Measurements from ENCODE around the gene SYCE3. TPM values are rescaled to one million over a fixed set of nuclear protein-coding genes. Genes with fewer than 3 reads are reported as not detected.
A peak's percentile ranks its signal among the peaks of the same experiment; 100 is the strongest.

SYCE3 gene
- total RNA-seq, 1 donor: not detected

- Histone ChIP-seq H3K4me3 (ENCODE audit: insufficient read depth, low read length) (peak overlapping the region; percentile 86), H3K4me1 (ENCODE audit: insufficient read depth, low read length) (peaks cover 18% of the 10 kb centered on the region), H2AFZ (ENCODE audit: low read length) (peak overlapping the region; percentile 15), H3K79me2 (ENCODE audit: insufficient read depth, low read length) (peaks cover 30% of the 10 kb centered on the region), H3K36me3 (ENCODE audit: insufficient read depth, low read length) (peaks cover 15% of the 10 kb centered on the region), H3K27me3 (ENCODE audit: insufficient read depth, low read length) (no peaks in the 10 kb centered on the region), H3K9me3 (ENCODE audit: low read depth, low read length) (no peaks in the 10 kb centered on the region), H3K27ac (ENCODE audit: low read depth, low read length) (peak overlapping the region; percentile 56), H3K4me2 (ENCODE audit: insufficient read depth, low read length) (peak overlapping the region; percentile 96), H4K20me1 (ENCODE audit: insufficient read depth, low read length) (peaks cover 29% of the 10 kb centered on the region)
- DNase-seq (ENCODE audit: insufficient read length, low spot score, missing footprints): no peak
- no peak for TF ChIP-seq CTCF (IDR thresholded peaks at IDR 0.05; ENCODE audit: extremely low read depth, low read depth, low read length)
These were observed 36.9 kb downstream of the SYCE3 start for GRCh38 chr22:50525858-50526107.

GRCh38 chr22:50525104-50525857 lies 37.4 kb downstream of the SYCE3 start, which contains the start of gene SCO2:
TSS of gene SCO2 (minus strand) at chr22:50525598. CDS start at chr22:50524411, 1,187 bp downstream.
- DNase-seq (ENCODE audit: insufficient read length, low spot score, missing footprints): peak; percentile 100
- no peaks in the 10 kb centered on the region for H3K27me3 ChIP-seq (ENCODE audit: insufficient read depth, low read length)
- H4K20me1 ChIP-seq (ENCODE audit: insufficient read depth, low read length): peaks cover 29% of the 10 kb centered on the region
- peak within 1 kb of the TSS; percentile 86 for H3K4me3 ChIP-seq (ENCODE audit: insufficient read depth, low read length)
- H3K79me2 ChIP-seq (ENCODE audit: insufficient read depth, low read length): peaks cover 30% of the 10 kb centered on the region
- peak within 1 kb of the TSS; percentile 96 for H3K4me2 ChIP-seq (ENCODE audit: insufficient read depth, low read length)
- H3K9me3 ChIP-seq (ENCODE audit: low read depth, low read length): no peaks in the 10 kb centered on the region
- H2AFZ ChIP-seq (ENCODE audit: low read length): peak within 1 kb of the TSS; percentile 65
- peak within 1 kb of the TSS; percentile 78 for H3K27ac ChIP-seq (ENCODE audit: low read depth, low read length)
- peaks cover 14% of the 10 kb centered on the region for H3K4me1 ChIP-seq (ENCODE audit: insufficient read depth, low read length)
- TF ChIP-seq CTCF (IDR thresholded peaks at IDR 0.05; ENCODE audit: extremely low read depth, low read depth, low read length): peak; percentile 42
- H3K36me3 ChIP-seq (ENCODE audit: insufficient read depth, low read length): peaks cover 15% of the 10 kb centered on the region

- H2AFZ ChIP-seq (ENCODE audit: low read length): peak overlapping the region; percentile 65
- no peak for DNase-seq (ENCODE audit: insufficient read length, low spot score, missing footprints)
- H3K27me3 ChIP-seq (ENCODE audit: insufficient read depth, low read length): no peaks in the 10 kb centered on the region
These were observed 38.0 kb downstream of the SYCE3 start for GRCh38 chr22:50524676-50525103.

More at GRCh38 chr22:50524676-50525103, 38.0 kb downstream of the SYCE3 start:
- H3K4me2 ChIP-seq (ENCODE audit: insufficient read depth, low read length): peak overlapping the region; percentile 96
- H3K36me3 ChIP-seq (ENCODE audit: insufficient read depth, low read length): peaks cover 15% of the 10 kb centered on the region
- H3K4me3 ChIP-seq (ENCODE audit: insufficient read depth, low read length): peak overlapping the region; percentile 86
- H4K20me1 ChIP-seq (ENCODE audit: insufficient read depth, low read length): peaks cover 29% of the 10 kb centered on the region
- peak overlapping the region; percentile 78 for H3K27ac ChIP-seq (ENCODE audit: low read depth, low read length)
- H3K79me2 ChIP-seq (ENCODE audit: insufficient read depth, low read length): peaks cover 30% of the 10 kb centered on the region
- no peaks in the 10 kb centered on the region for H3K9me3 ChIP-seq (ENCODE audit: low read depth, low read length)
- peaks cover 13% of the 10 kb centered on the region for H3K4me1 ChIP-seq (ENCODE audit: insufficient read depth, low read length)
- no peak for TF ChIP-seq CTCF (IDR thresholded peaks at IDR 0.05; ENCODE audit: extremely low read depth, low read depth, low read length)
